Measurements from ENCODE around the gene CCDC15.
A peak's percentile ranks its signal among the peaks of the same experiment; 100 is the strongest.

The CCDC15 gene

GRCh38 chr11:125062218-125062930, 108.4 kb downstream of the CCDC15 start:
- no peak for TF ChIP-seq CTCF (conservative IDR thresholded peaks at IDR 0.05; ENCODE audit: control insufficient read depth, insufficient read depth, low read depth, low read length)
- peak overlapping the region; percentile 66 for H3K4me3 ChIP-seq (ENCODE audit: control insufficient read depth, low read depth, low read length)
- no peak for DNase-seq (ENCODE audit: low read depth)

- TF ChIP-seq CTCF (conservative IDR thresholded peaks at IDR 0.05; ENCODE audit: control insufficient read depth, insufficient read depth, low read depth, low read length), result no peak
- H3K4me3 ChIP-seq (ENCODE audit: control insufficient read depth, low read depth, low read length), result peak within 1 kb of the TSS; percentile 66
- DNase-seq (ENCODE audit: low read depth), result peak; percentile 49
These were observed 109.0 kb downstream of the CCDC15 start, which contains the start of gene SLC37A2 for GRCh38 chr11:125062931-125063428. Gene SLC37A2 (plus strand): TSS chr11:125063305. CDS start chr11:125063368, 63 bp downstream.

GRCh38 chr11:125063429-125064043, 109.5 kb downstream of the CCDC15 start:
- peak overlapping the region; percentile 66 for H3K4me3 ChIP-seq (ENCODE audit: control insufficient read depth, low read depth, low read length)
- TF ChIP-seq CTCF (conservative IDR thresholded peaks at IDR 0.05; ENCODE audit: control insufficient read depth, insufficient read depth, low read depth, low read length), result no peak
- no peak for DNase-seq (ENCODE audit: low read depth)

GRCh38 chr11:125064070-125064469, 110.1 kb downstream of the CCDC15 start:
- no peak for DNase-seq (ENCODE audit: low read depth)
- H3K4me3 ChIP-seq (ENCODE audit: control insufficient read depth, low read depth, low read length), result peak overlapping the region; percentile 66
- no peak for TF ChIP-seq CTCF (conservative IDR thresholded peaks at IDR 0.05; ENCODE audit: control insufficient read depth, insufficient read depth, low read depth, low read length)

GRCh38 chr11:125068368-125068767, 114.4 kb downstream of the CCDC15 start:
- DNase-seq (ENCODE audit: low read depth), result no peak
- no peak for TF ChIP-seq CTCF (conservative IDR thresholded peaks at IDR 0.05; ENCODE audit: control insufficient read depth, insufficient read depth, low read depth, low read length)
- H3K4me3 ChIP-seq (ENCODE audit: control insufficient read depth, low read depth, low read length), result no peak overlapping the region

- DNase-seq (ENCODE audit: low read depth), result no peak
- no peak overlapping the region for H3K4me3 ChIP-seq (ENCODE audit: control insufficient read depth, low read depth, low read length)
- no peak for TF ChIP-seq CTCF (conservative IDR thresholded peaks at IDR 0.05; ENCODE audit: control insufficient read depth, insufficient read depth, low read depth, low read length)
These were observed 115.0 kb downstream of the CCDC15 start for GRCh38 chr11:125069008-125069407.
